Kidney glomerular epithelial cell (primary cell): Measurements from ENCODE around the gene NUAK2.
A peak's percentile ranks its signal among the peaks of the same experiment; 100 is the strongest.

Experiments
- DNase-seq: peaks from one replicate; lab custom pipeline; 2025; lab: John Stamatoyannopoulos, UW

Gene NUAK2

GRCh38 chr1:205275133-205275532 is 46.4 kb downstream of the NUAK2 start:
- DNase-seq: no peak

GRCh38 chr1:205274041-205274691 is 47.4 kb downstream of the NUAK2 start:
- DNase-seq: peak; percentile 63

GRCh38 chr1:205273551-205273982 is 48.0 kb downstream of the NUAK2 start:
- peak; percentile 83 for DNase-seq

DNA sequence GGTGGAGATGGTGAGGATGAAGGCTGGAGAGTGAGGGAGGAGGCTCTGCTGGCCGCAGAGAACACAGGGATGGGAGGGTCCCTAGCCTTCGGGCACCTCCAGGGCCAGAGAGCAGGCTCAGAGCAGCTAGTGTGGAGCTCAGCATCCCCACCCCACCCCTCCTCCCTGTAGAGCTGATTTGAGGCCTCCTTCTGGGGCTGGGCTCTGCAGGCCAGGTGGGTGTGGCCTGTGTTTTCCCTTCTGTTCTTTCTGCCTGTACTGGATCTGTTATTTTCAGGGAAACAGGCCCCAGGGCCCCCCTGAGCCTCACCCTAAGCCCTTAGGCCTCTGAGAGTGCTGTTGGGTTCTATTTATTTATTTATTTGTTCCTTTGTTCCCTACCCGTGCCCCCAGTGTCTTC is 49.0 kb downstream of the NUAK2 start:
- no peak for DNase-seq

DNA sequence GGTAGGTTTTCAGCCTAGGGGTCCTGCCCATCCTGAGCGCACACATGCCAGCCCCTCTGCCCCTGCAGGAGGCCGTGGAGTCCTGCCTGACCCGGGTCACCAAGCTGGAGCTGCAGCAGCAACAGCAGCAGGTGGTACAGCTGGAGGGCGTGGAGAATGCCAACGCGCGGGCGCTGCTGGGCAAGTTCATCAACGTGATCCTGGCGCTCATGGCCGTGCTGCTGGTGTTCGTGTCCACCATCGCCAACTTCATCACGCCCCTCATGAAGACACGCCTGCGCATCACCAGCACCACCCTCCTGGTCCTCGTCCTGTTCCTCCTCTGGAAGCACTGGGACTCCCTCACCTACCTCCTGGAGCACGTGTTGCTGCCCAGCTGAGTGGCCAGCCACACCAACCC is 49.8 kb downstream of the NUAK2 start:
- DNase-seq: no peak

DNA sequence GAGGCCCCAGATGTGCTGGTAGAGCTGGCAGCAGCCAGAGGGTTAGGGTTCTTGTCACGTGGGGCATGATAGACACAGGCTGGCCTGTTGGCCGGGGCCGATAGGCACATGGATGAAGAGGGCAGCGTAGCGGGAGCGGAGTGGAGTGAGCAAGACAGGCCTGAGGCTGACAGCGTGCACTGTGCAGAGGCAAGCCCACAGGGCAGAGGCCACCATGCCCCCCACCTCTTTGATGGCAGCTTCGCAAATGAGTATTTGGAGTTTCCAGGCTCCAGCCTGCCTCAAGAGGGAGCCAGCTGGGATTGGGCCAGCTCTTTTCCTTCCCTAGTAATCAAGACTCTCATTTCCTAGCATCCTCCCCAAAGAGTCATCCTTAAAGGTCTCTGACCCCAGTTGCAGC is 50.3 kb downstream of the NUAK2 start:
- DNase-seq: peak; percentile 21

- DNase-seq: peak; percentile 78
These were observed 50.8 kb downstream of the NUAK2 start for GRCh38 chr1:205270764-205271163.

- no peak for DNase-seq
These were observed 51.3 kb downstream of the NUAK2 start for GRCh38 chr1:205270271-205270670.

- no peak for DNase-seq
These were observed 51.8 kb downstream of the NUAK2 start for GRCh38 chr1:205269711-205270110.

GRCh38 chr1:205268846-205269680 is 52.5 kb downstream of the NUAK2 start:
- no peak for DNase-seq

DNA sequence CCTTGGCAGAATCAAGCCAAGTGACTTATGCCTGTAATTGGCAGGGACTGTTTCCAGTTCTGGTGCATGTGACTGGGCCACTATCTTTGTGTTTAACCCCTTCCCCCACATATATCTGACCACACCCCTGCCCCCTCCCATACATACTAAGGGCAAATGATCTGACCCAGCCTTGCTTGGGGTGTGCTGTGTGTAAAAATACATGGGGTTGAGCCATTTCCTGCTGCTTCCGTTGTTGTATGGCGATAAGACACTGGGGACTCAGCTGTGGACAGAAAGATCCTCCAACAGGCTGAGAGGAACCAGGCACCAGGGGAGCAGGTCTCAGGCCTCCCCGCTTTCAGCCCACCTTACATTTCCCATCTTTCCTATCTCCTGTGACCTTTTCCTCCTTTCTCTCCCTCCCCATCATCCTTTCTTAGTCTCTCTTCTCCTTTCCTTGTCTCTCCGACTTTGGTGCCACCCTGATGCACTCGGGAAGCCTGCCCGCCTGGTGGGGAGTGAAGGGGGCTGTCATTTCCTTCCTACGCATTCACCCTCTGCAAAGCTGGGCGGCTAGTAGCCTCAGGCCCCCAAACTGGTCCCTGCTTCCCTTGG is 54.1 kb downstream of the NUAK2 start:
- DNase-seq: no peak

GRCh38 chr1:205266611-205267305 is 54.8 kb downstream of the NUAK2 start:
- DNase-seq: no peak

- DNase-seq: no peak
These were observed 57.9 kb downstream of the NUAK2 start for GRCh38 chr1:205263580-205264190.

- DNase-seq: no peak
These were observed 58.8 kb downstream of the NUAK2 start for GRCh38 chr1:205262731-205263171.

- no peak for DNase-seq
These were observed 59.4 kb downstream of the NUAK2 start for GRCh38 chr1:205261946-205262691.

- no peak for DNase-seq
These were observed 60.4 kb downstream of the NUAK2 start for GRCh38 chr1:205260948-205261732.

- DNase-seq: no peak
These were observed 61.5 kb downstream of the NUAK2 start for GRCh38 chr1:205259998-205260397.

DNA sequence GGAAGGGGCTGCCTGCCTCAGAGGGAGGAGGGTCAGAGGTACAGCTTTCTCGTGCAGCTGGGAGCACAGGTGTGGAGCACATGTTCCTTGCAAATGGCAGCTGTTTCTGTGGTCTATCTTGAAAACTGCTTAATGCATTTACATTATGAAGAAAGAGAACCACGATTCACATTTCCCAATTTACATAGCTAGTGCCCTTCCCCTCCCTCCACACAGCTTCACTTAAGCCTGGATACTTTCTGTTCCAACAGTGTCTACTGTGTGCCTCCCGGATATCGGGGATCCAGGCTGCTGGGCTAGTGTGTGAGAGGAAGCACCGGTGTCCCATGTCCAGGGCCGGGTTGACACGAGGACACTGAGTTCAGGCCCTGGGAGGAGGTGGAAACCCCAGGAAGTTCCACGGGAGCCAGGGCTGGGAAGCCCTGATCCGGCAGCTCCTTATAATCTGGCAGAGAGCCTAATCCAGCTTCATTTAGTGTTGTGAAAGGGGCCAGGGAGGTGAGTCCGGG is 62.2 kb downstream of the NUAK2 start:
- DNase-seq: no peak

GRCh38 chr1:205258719-205259118 is 62.8 kb downstream of the NUAK2 start:
- DNase-seq: no peak

DNA sequence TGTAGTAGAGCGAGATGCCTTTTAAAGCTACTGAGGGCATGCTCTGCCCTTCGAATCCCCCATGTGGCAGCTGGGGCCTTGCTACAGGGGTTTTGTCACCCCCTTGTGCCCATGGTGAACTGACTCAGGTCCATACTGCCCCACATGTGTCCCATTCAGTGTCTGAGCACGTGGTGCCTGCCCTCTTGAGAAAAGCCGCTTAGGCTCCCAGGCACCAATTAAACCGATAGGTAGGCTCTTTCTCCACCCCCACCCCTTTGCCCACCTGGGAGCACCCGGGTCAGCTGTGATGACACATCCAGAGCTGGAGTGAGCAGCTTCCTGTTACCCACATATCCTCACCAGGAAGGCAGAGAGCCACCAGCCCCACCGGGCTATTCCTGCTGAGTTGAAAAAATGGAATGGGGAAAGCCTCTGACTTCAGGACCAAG is 63.3 kb downstream of the NUAK2 start:
- DNase-seq: no peak
